IMR-90 (cell line): ENCODE data around the gene TNNC1. TPM values are rescaled to one million over a fixed set of nuclear protein-coding genes. Genes with fewer than 3 reads are reported as not detected.

Experiments
- ATAC-seq: fragments of 200-7000 bp; cut with Tn5 transposase; 2 replicates; pipeline ENCODE4 v1.9.1; 2020; ENCODE audit warnings: low read depth, mild to moderate bottlenecking, moderate library complexity
- BruUV-seq: library from RNA; stranded (reverse); fragments of 400-500 nt; replicated peaks from 2 replicates; lab custom pipeline; 2021; lab: Mats Ljungman, UMichigan
- CTCF ChIA-PET: fragments of 300-600 bp; formaldehyde crosslinking; extraction: SDS; loops from one replicate; lab custom pipeline; 2021; ENCODE audit warnings: antibody characterized with exemption; lab: Yijun Ruan, JAX
- POLR2A ChIA-PET: fragments of 300-600 bp; sonication (Branson Sonifier 250); formaldehyde crosslinking; loops from one replicate; lab custom pipeline; 2022; ENCODE audit warnings: antibody characterized with exemption; ENCODE audit not compliant: unreplicated experiment; lab: Charles Lee
- DNase-seq: peaks from one replicate; pipeline ENCODE4 v3.0.0; 2013
- H2AFZ ChIP-seq: replicated peaks from 2 replicates; pipeline ENCODE3; 2013; ENCODE audit warnings: low read length, mild to moderate bottlenecking; ENCODE audit not compliant: poor library complexity
- H2AK5ac ChIP-seq: 2 replicates; pipeline ENCODE4 v1.6.1; 2013; ENCODE audit warnings: low read depth, low read length, inconsistent platforms
- H2AK9ac ChIP-seq: replicated peaks from 2 replicates; pipeline ENCODE3; 2013; ENCODE audit warnings: mild to moderate bottlenecking, low read depth, low read length, moderate library complexity; ENCODE audit not compliant: poor library complexity
- H2BK120ac ChIP-seq: 2 replicates; pipeline ENCODE4 v1.6.1; 2013; ENCODE audit warnings: low read depth, low read length, inconsistent platforms
- H2BK15ac ChIP-seq: 3 replicates; pipeline ENCODE4 v1.6.1; 2013; ENCODE audit warnings: low read depth, low read length, inconsistent platforms
- H2BK20ac ChIP-seq: 2 replicates; pipeline ENCODE4 v1.6.1; 2013; ENCODE audit warnings: low read depth, mild to moderate bottlenecking, inconsistent platforms, low read length, moderate library complexity
- H2BK5ac ChIP-seq: 2 replicates; pipeline ENCODE4 v1.6.1; 2013; ENCODE audit warnings: mild to moderate bottlenecking, low read depth, low read length, inconsistent platforms; ENCODE audit not compliant: poor library complexity, severe bottlenecking
- H3K14ac ChIP-seq: replicated peaks from 2 replicates; pipeline ENCODE4 v1.6.1; 2013; ENCODE audit warnings: low read depth, low read length, inconsistent platforms
- H3K18ac ChIP-seq: 2 replicates; pipeline ENCODE4 v1.6.1; 2013; ENCODE audit warnings: low read depth, low read length, control low read depth
- H3K23ac ChIP-seq: 2 replicates; pipeline ENCODE4 v1.6.1; 2013; ENCODE audit warnings: low read depth, low read length, inconsistent platforms
- H3K27ac ChIP-seq: 2 replicates; pipeline ENCODE4 v1.5.1; 2013; ENCODE audit warnings: mild to moderate bottlenecking, control low read depth, low read length; ENCODE audit not compliant: insufficient read depth
- H3K27me3 ChIP-seq: 2 replicates; pipeline ENCODE4 v1.6.1; 2013; ENCODE audit warnings: low read length; ENCODE audit not compliant: control insufficient read depth, insufficient read depth
- H3K36me3 ChIP-seq: 2 replicates; pipeline ENCODE4 v1.6.1; 2013; ENCODE audit warnings: low read length, mixed read lengths; ENCODE audit not compliant: control insufficient read depth, insufficient read depth
- H3K4ac ChIP-seq: 2 replicates; pipeline ENCODE4 v1.6.1; 2013; ENCODE audit warnings: low read depth, low read length, inconsistent platforms
- H3K4me1 ChIP-seq: 2 replicates; pipeline ENCODE4 v1.6.1; 2013; ENCODE audit warnings: low read length, mixed read lengths; ENCODE audit not compliant: control insufficient read depth, insufficient read depth
- H3K4me2 ChIP-seq: 2 replicates; pipeline ENCODE4 v1.6.1; 2013; ENCODE audit warnings: low read depth, mild to moderate bottlenecking, control low read depth, low read length, moderate library complexity
- H3K4me3 ChIP-seq: 2 replicates; pipeline ENCODE4 v1.5.1; 2013; ENCODE audit warnings: low read depth, mild to moderate bottlenecking, control low read depth, low read length, moderate library complexity; ENCODE audit not compliant: insufficient read depth
- H3K56ac ChIP-seq: 2 replicates; pipeline ENCODE4 v1.6.1; 2013; ENCODE audit warnings: low read length, inconsistent platforms; ENCODE audit not compliant: insufficient read depth; ENCODE audit errors: extremely low read depth
- H3K79me1 ChIP-seq, 2 experiments: 2 replicates each; pipeline ENCODE4 v1.6.1; 2013; ENCODE audit warnings: low read length in 2 of 2, inconsistent platforms in 1 of 2, low read depth in 1 of 2
- H3K9ac ChIP-seq: 2 replicates; pipeline ENCODE4 v1.6.1; 2013; ENCODE audit warnings: low read depth, low read length, control low read depth
- H3K9me1 ChIP-seq: 2 replicates; pipeline ENCODE4 v1.6.1; 2013; ENCODE audit warnings: low read length, inconsistent platforms; ENCODE audit not compliant: insufficient read depth
- H3K9me3 ChIP-seq: 2 replicates; pipeline ENCODE4 v1.6.1; 2013; ENCODE audit warnings: low read length; ENCODE audit not compliant: control insufficient read depth, insufficient read depth
- H4K20me1 ChIP-seq: 2 replicates; pipeline ENCODE4 v1.6.1; 2013; ENCODE audit warnings: low read length, inconsistent platforms; ENCODE audit not compliant: insufficient read depth
- H4K5ac ChIP-seq: 2 replicates; pipeline ENCODE4 v1.6.1; 2013; ENCODE audit warnings: mild to moderate bottlenecking, low read depth, low read length, control low read depth
- H4K8ac ChIP-seq, 2 experiments: 2 replicates each; pipeline ENCODE4 v1.6.1; 2013; ENCODE audit warnings: low read depth in 2 of 2, low read length in 2 of 2, control low read depth in 1 of 2, inconsistent platforms in 1 of 2
- H4K91ac ChIP-seq: 2 replicates; pipeline ENCODE4 v1.6.1; 2013; ENCODE audit warnings: low read depth, low read length, inconsistent platforms; ENCODE audit not compliant: insufficient read depth
- BHLHE40 ChIP-seq: fragments of 150-350 bp; IDR thresholded peaks from 2 replicates; pipeline ENCODE4 v1.6.1; 2016; ENCODE audit warnings: mild to moderate bottlenecking, low read depth, low read length
- CEBPB ChIP-seq: IDR thresholded peaks from 2 replicates; pipeline ENCODE4 v1.6.1; 2012; ENCODE audit warnings: low read depth, low read length, improper control_type of control experiment
- CHD1 ChIP-seq: IDR thresholded peaks from 2 replicates; pipeline ENCODE4 v1.6.1; 2012; ENCODE audit warnings: low read depth, low read length, improper control_type of control experiment
- CTCF ChIP-seq: conservative IDR thresholded peaks from 2 replicates; pipeline ENCODE4 v1.5.1; 2012; ENCODE audit warnings: mild to moderate bottlenecking, low read depth, low read length, improper control_type of control experiment
- ELK1 ChIP-seq: fragments of 150-350 bp; IDR thresholded peaks from 2 replicates; pipeline ENCODE4 v1.6.1; 2016; ENCODE audit warnings: low read depth, mild to moderate bottlenecking, low read length, moderate library complexity, borderline replicate concordance
- MAFK ChIP-seq: IDR thresholded peaks from 2 replicates; pipeline ENCODE4 v1.6.1; 2012; ENCODE audit warnings: low read depth, low read length, improper control_type of control experiment
- MAZ ChIP-seq: IDR thresholded peaks from 2 replicates; pipeline ENCODE4 v1.6.1; 2012; ENCODE audit warnings: low read depth, mild to moderate bottlenecking, low read length, improper control_type of control experiment, moderate library complexity, borderline replicate concordance
- MXI1 ChIP-seq: IDR thresholded peaks from 2 replicates; pipeline ENCODE4 v1.6.1; 2012; ENCODE audit warnings: low read depth, mild to moderate bottlenecking, low read length, moderate library complexity, borderline replicate concordance
- NFE2L2 ChIP-seq: fragments of 150-350 bp; IDR thresholded peaks from 2 replicates; pipeline ENCODE4 v1.6.1; 2016; ENCODE audit warnings: low read depth, mild to moderate bottlenecking, low read length
- POLR2A ChIP-seq: IDR thresholded peaks from 2 replicates; pipeline ENCODE4 v1.6.1; 2012; ENCODE audit warnings: mild to moderate bottlenecking, low read depth, low read length
- RAD21 ChIP-seq: IDR thresholded peaks from 2 replicates; pipeline ENCODE4 v1.6.1; 2012; ENCODE audit warnings: low read length, improper control_type of control experiment
- RCOR1 ChIP-seq: IDR thresholded peaks from 2 replicates; pipeline ENCODE4 v1.6.1; 2012; ENCODE audit warnings: mild to moderate bottlenecking, low read length, improper control_type of control experiment; ENCODE audit not compliant: insufficient replicate concordance
- RFX5 ChIP-seq: IDR thresholded peaks from 2 replicates; pipeline ENCODE4 v1.8.0; 2012; ENCODE audit warnings: low read depth, mild to moderate bottlenecking, low read length, moderate library complexity
- SMC3 ChIP-seq: fragments of 150-350 bp; IDR thresholded peaks from 2 replicates; pipeline ENCODE4 v1.6.1; 2016; ENCODE audit warnings: low read depth, mild to moderate bottlenecking, antibody characterized with exemption, low read length, moderate library complexity
- USF2 ChIP-seq: fragments of 150-350 bp; IDR thresholded peaks from 2 replicates; pipeline ENCODE4 v1.6.1; 2017; ENCODE audit warnings: mild to moderate bottlenecking, antibody characterized with exemption, low read length, low read depth
- WGBS, 2 experiments: methylation state at CpG; one replicate each; pipeline versions ENCODE4 v1.1.5 to v1.1.7; 2013; ENCODE audit warnings: missing lambda C conversion rate in 2 of 2; ENCODE audit not compliant: insufficient read length in 1 of 2; ENCODE audit errors: extremely low coverage in 2 of 2; 5-methylcytosine and 5-hydroxymethylcytosine counted together
- dilution Hi-C: fragments of 300-500 bp; cut with HindIII; formaldehyde crosslinking; loops from one replicate; pipeline ENCODE4 v1.14.3; 2018; ENCODE audit warnings: low sequenced_read_pairs; ENCODE audit not compliant: unreplicated experiment
- in situ Hi-C: fragments of 300-500 bp; cut with MboI; formaldehyde crosslinking; loops from 3 replicates; pipeline ENCODE4 v1.14.3; 2019; ENCODE audit warnings: low sequenced_read_pairs, inconsistent platforms, mixed read lengths
- intact Hi-C: fragments of 100-400 bp; cut with micrococcal nuclease; formaldehyde crosslinking; loops from 2 replicates; pipeline ENCODE4 v1.10.0; 2022
- polyA plus RNA-seq, 3 experiments: library from polyadenylated mRNA; depleted of rRNA; stranded (reverse); fragments of >200 nt; gene quantifications; 2 replicates each; pipeline ENCODE4 v1.2.3, GENCODE V29; 2012; ENCODE audit warnings: low replicate concordance in 1 of 3
- total RNA-seq: library from RNA; depleted of rRNA; stranded (reverse); fragments of >200 nt; gene quantifications from 2 replicates; pipeline ENCODE4 v1.2.3, GENCODE V29; 2012

Gene TNNC1
- total and polyA plus RNA-seq, 2 of the 4 experiments (the other 2 are of a cell fraction): 1.3 to 4.6 TPM

- H3K4me2 ChIP-seq: no peak overlapping the region
- BruUV-seq: no TSS peak
- peaks cover 47% of the 10 kb centered on the region for H3K36me3 ChIP-seq
- no peak overlapping the region for H3K4me3 ChIP-seq
- no peak overlapping the region for H3K56ac ChIP-seq
- intact Hi-C loops (no loop called here), in situ Hi-C loops (no loop called here), dilution Hi-C loops (no loop called here)
- no peaks in the 10 kb centered on the region for H3K9me3 ChIP-seq
- H4K8ac ChIP-seq: no peak overlapping the region
- DNase-seq (no peak), ATAC-seq (no peak)
- ChIA-PET CTCF (no interaction called here), POLR2A (no interaction called here)
- no peak overlapping the region for H3K4ac ChIP-seq
- no peak overlapping the region for H2AK5ac ChIP-seq
- WGBS, 2 experiments: 100% methylated on average over 1 of the region's 7 CpGs; no CpG with 5 or more reads in 1 of the 2 experiments
- H2BK20ac ChIP-seq: no peak overlapping the region
- H3K9me1 ChIP-seq: peaks cover 6% of the 10 kb centered on the region; the same call in 1 of the 2 replicates
- H4K91ac ChIP-seq: no peak overlapping the region
- no peak overlapping the region for H3K9ac ChIP-seq
- no peak overlapping the region for H2BK120ac ChIP-seq
- no peaks in the 10 kb centered on the region for H3K27me3 ChIP-seq
- no peak overlapping the region for H3K27ac ChIP-seq
- H3K18ac ChIP-seq: no peak overlapping the region
- H3K79me1 ChIP-seq: peaks cover 0 to 11% of the 10 kb centered on the region in 2 experiments; a peak in 2 of 4 replicates
- no peak overlapping the region for H3K14ac ChIP-seq
- H3K4me1 ChIP-seq: peaks cover 7% of the 10 kb centered on the region; the same call in 1 of the 2 replicates
- peak overlapping the region; percentile 44 for H2AK9ac ChIP-seq
- no peak overlapping the region for H4K5ac ChIP-seq
- H4K20me1 ChIP-seq: peaks cover 12% of the 10 kb centered on the region; the same call in 1 of the 2 replicates
- no peak overlapping the region for H2BK15ac ChIP-seq
- no peak overlapping the region for H3K23ac ChIP-seq
- H2BK5ac ChIP-seq: no peak overlapping the region
- no peak overlapping the region for H2AFZ ChIP-seq
- TF ChIP-seq CTCF: no peak
- no peak for TF ChIP-seq SMC3
- no peak for TF ChIP-seq RAD21
- TF ChIP-seq RFX5: no peak
- no peak for TF ChIP-seq CHD1
- no peak for TF ChIP-seq RCOR1
- TF ChIP-seq CEBPB: no peak
- no peak for TF ChIP-seq MAFK
- no peak for TF ChIP-seq MXI1
- TF ChIP-seq MAZ: no peak
- TF ChIP-seq POLR2A: no peak
- TF ChIP-seq NFE2L2: no peak
- TF ChIP-seq USF2: no peak
- no peak for TF ChIP-seq ELK1
- no peak for TF ChIP-seq BHLHE40
Measured at GRCh38 chr3:52493232-52494017, 39.6 kb upstream of the TNNC1 start.
